Activated T-cell treated with anti-CD3 and anti-CD28 coated beads, Interleukin-2, amount 50 U/mL, for 48 hours (primary cell): ENCODE data around the gene MACROH2A2.
"Not testable (repeated sequence)": the region's sequence is repeated elsewhere in the genome, so short reads cannot be mapped to it uniquely, and the experiment has no call there.

ENCODE experiments used
- DNase-seq, 2 experiments: peaks; one replicate each; pipeline ENCODE4 v3.0.0-alpha.2; 2020

Gene MACROH2A2

DNA sequence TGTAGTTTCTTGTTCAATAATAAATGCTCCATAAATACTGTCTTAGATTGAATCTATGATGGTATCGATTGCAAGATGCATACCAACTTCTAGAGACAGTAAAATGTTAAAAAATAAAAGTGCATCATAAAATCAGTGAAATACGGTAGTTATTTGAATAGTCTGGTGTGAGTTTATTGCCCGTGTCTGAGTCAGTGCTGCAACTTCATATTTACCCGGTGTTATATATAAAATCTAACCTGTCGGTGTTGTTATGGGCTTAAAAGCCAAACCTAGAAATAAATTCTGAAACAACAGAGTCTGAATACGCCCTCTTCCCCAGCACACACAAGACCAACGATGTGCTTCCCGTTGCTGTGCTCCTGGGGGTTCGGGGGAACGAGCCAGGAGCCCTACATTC is 16.3 kb downstream of the MACROH2A2 start:
- DNase-seq, result no peak

DNA sequence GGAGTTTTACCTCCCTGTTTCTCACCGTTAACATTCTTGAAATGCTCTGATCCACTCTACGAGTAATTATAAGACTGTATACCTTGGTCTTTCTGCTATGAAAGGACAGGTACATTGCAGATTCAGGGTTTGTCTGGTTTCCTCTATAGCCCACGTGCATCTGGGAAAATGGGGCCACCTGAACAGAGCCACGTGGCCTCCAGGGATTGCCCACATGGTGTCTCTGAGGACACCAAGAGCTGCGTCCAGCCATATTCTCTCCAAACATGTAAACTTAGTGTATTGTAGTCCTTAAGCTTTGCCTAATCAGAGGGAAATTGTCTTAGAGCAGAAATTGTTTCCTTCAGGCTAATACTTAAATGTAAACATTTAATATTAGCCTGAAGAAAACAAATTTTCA is 16.7 kb downstream of the MACROH2A2 start:
- no peak for DNase-seq

GRCh38 chr10:70070834-70071233 is 18.2 kb downstream of the MACROH2A2 start:
- no peak for DNase-seq

DNA sequence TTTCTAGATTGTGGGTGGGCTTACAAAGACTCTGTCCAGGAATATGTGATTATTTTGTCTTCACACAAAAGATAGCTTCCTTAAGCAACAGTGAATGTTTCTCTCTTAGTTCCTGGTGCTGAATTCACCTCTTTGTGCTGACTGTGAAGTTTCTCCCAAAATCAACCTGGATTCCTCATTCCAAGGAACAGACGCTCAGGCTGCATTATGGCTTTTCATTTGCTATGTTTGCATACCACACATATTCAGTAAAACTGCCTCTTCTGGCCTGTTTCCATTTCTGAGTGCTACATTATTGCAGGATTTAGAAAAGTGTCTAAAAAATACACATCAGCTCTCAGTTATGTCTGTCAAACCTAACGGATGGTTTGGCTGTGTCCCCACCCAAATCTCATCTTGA is 21.5 kb downstream of the MACROH2A2 start:
- DNase-seq, result no peak

DNA sequence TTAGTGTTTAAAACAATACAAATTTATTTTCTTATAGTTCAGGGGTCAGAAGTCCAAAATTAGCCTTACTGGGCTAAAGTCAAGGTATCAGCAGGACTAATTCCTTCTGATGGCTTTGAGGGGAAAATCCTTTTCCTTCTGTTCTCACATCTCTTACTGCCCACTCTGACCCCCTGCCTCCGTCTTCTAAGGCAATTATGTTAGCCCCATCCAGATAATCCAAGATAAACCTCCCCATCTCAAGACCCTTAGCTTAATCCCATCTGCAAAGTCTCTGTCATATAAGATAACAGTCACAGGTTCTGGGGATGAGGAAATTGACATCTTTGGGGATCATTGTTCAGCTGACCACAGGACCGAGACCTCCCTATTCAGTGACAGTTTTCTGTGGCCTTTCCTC is 22.3 kb downstream of the MACROH2A2 start:
- DNase-seq, result no peak

DNA sequence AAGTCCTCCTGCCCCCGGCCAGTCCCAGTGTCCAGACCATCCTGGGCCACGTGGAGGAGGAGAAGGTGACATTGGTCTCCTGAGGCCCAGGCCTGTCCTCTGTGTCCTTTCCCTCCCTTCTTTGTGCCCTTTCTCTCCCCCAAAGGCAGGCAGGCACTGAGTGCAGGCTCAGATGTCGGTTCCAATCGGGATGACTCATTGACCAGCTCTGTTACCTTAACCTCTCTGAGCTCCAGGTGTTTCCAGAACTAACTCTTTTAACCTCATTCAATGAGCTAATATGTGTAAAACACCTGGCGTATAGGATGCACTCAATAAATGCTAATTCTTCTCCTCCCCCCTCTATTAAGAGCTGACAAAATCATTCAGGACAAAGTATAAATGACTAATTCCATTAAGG is 25.7 kb downstream of the MACROH2A2 start:
- no peak for DNase-seq

DNA sequence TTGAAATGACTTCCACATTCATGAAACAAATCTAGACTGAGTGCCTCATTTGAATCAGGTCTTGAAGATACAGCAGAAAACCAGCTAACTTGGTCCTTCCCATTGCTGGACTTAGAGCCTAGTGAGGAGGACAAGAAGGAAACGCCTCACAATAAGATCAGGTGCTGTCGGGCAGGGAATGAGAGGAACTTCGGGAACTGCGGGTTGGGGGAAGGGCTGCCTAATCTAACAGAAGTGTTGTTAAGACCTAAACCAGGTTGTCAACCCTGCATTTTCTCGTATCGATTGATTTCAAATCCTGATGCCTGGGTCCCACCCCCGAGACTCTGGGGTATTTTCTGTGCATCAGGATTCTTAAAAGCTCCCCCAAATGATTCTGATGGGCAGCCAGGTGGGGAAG is 26.3 kb downstream of the MACROH2A2 start:
- no peak for DNase-seq

GRCh38 chr10:70080789-70081188 is 28.1 kb downstream of the MACROH2A2 start:
- DNase-seq, result not testable (repeated sequence)

- no peak for DNase-seq
Observed at GRCh38 chr10:70084189-70084588, 31.5 kb downstream of the MACROH2A2 start.

- no peak for DNase-seq
Observed at GRCh38 chr10:70085975-70086613, 33.4 kb downstream of the MACROH2A2 start.

- no peak for DNase-seq
Observed at GRCh38 chr10:70087616-70088307, 35.1 kb downstream of the MACROH2A2 start.

DNA sequence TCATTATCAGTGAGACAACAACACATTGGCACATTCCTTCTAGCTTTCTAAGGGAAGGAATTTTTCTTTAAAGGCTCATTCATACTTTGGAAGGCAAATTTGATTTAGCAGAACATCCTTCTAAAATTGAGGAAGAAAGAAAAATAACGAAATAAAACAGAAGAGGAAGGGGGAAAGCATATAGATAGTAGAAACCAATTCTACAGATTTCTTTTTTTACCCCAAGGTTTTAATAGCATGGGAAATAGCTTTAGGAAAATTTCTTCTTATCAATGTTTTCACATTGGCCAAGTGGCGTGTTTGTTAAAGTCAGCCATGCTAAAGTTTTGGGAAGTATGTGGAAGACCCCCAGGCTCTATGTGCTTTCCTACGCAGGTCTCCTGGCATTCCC is 35.7 kb downstream of the MACROH2A2 start:
- no peak for DNase-seq

GRCh38 chr10:70090013-70090412 is 37.4 kb downstream of the MACROH2A2 start:
- DNase-seq, result no peak

DNA sequence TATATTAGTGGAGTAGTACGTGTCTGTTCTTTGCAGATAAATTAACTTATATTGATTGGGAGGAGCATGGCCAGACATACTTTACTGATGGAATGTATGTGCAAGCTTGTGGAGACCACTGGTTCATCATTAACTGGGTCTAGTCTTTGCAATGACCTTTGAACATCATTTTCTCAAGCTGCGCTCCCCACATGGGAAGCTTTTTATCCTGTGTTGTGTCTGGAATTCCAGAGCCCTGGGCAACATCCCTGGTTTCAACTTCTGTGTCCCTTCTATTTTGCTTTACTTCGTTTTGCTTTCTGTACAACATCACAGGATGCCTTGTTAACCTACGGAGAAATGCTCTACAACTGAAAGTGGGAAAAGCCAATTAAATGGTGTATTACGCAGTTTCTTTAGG is 38.3 kb downstream of the MACROH2A2 start:
- DNase-seq, result no peak

GRCh38 chr10:70092389-70092718 is 39.7 kb downstream of the MACROH2A2 start:
- DNase-seq, result no peak

GRCh38 chr10:70093335-70093944 is 40.8 kb downstream of the MACROH2A2 start:
- DNase-seq, result peak; percentile 41 to 47

DNA sequence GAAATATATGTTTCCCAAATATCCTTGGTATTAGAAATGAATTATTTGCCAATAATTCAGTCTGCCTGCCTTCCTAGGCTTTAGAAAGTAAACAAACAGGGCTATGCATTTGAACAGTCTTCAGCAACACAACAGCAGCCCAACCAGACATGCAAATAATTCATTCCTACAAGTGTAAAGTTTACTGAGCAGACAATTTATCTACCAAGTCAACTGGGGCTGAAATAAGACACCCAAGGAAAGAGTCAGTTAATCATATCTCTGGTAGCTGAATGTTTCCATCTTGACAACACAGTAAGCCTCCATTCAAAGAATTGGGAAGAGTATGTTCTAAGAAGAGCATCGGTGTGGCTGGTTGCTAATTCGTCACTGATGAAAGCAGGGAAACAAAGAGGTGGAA is 41.6 kb downstream of the MACROH2A2 start:
- DNase-seq, result no peak

DNA sequence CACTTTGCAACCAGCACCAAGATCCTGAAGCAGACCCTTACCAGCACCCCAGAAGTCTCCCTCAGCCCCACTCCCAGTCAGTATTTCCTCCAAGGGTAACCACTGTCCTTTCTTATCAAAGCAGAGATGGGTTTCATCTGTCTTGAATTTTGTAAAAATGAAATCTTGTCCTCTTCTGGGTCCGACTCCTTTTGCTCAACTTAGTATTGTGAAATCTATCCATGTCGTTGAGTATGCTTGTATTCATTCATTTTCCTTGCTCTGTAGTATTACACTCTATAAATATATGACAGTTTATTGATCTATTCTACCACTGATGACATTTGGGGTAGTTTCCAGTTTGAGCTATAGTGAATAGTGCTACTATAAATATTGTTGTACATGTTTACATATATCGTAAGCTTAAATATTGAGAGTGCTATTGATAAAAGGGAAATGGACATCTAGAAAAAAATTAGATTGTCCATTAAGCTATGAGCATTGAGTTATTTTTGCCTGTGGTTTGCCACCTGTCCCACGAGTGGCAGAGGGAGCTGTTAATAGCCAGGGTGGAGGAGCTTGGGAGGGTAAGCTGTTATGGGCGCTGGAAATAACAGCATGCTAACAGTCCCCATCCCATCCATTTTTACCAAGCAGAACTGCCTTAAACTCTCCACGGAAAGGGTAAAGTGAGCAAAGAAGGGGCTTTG is 43.5 kb downstream of the MACROH2A2 start:
- no peak for DNase-seq

- no peak for DNase-seq
Observed at GRCh38 chr10:70096705-70097420, 44.2 kb downstream of the MACROH2A2 start.

GRCh38 chr10:70097459-70097858 is 44.8 kb downstream of the MACROH2A2 start:
- no peak for DNase-seq

- no peak for DNase-seq
Observed at GRCh38 chr10:70098271-70098670, 45.6 kb downstream of the MACROH2A2 start.

GRCh38 chr10:70101068-70101562 is 48.5 kb downstream of the MACROH2A2 start:
- DNase-seq, result not testable (repeated sequence)

GRCh38 chr10:70101668-70102067 is 49.0 kb downstream of the MACROH2A2 start:
- no peak for DNase-seq
